ENCODE results near the gene DYSF.

The DYSF gene

DNA sequence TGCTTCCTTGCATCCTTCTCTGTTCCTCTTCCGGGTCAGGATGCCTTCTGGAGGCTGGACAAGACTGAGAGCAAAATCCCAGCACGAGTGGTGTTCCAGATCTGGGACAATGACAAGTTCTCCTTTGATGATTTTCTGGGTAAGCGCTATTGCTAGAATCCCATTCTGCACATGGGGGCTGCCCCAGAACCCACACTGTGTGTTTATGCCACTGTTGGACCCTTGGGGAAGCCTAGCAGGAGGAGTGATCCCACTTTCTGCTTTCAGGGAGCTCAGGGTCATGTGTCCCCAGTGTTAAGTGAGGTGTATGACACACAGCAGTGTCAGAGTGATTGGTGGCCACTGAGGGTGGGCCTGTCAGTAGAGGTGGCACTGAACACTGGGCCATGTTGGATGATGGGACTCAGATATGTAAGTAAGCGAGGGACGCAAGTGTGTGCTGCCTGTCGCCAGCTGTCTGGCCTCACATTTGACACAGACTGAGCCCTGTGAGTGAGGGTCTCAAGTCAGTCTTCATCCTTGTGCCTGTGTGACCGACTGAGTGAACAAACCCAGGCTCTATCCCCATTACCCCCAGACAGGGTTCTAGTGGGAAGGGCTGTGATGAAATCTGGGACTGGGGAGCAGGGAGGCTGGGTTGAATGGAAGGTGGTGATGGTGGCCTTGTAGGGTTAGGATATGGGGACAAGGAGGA, 220.9 kb downstream of the DYSF start:
- no peak for TF ChIP-seq CTCF (IDR thresholded peaks at IDR 0.05; ENCODE audit: extremely low read depth, insufficient read depth, missing control alignments)
- in situ Hi-C loops (cut with MboI; ENCODE audit: low pct_unique_long_range_greater_than_20kb, low sequenced_read_pairs, unreplicated experiment), result no loop called here
- no peak for DNase-seq (ENCODE audit: low spot score)

- in situ Hi-C loops (cut with MboI; ENCODE audit: low pct_unique_long_range_greater_than_20kb, low sequenced_read_pairs, unreplicated experiment), result no loop called here
- DNase-seq (ENCODE audit: low spot score), result no peak
- TF ChIP-seq CTCF (IDR thresholded peaks at IDR 0.05; ENCODE audit: extremely low read depth, insufficient read depth, missing control alignments), result no peak
Observed at GRCh38 chr2:71675296-71675695, 221.9 kb downstream of the DYSF start.

- DNase-seq (ENCODE audit: low spot score), result no peak
- no peak for TF ChIP-seq CTCF (IDR thresholded peaks at IDR 0.05; ENCODE audit: extremely low read depth, insufficient read depth, missing control alignments)
- in situ Hi-C loops (cut with MboI; ENCODE audit: low pct_unique_long_range_greater_than_20kb, low sequenced_read_pairs, unreplicated experiment), result no loop called here
Observed at GRCh38 chr2:71678874-71679273, 225.5 kb downstream of the DYSF start.

DNA sequence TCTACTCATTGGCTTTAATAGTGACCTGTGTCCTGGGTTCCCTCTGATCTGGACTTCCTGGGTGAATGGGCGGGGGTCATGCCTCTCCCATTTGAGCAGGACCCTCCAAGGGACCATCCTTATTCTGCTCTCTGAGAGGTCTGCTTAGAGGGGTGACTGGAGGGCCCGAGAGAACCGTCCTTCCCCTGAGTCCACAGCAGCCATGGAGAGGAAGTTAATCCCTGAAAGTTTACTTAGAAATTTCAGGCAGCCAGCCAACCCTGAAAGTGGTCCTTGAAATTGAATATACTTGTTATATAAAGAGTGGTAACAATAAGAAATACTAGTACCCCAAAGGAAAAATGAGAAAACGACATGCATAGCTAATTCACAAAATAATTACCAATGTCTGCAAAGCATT, 226.1 kb downstream of the DYSF start:
- no peak for TF ChIP-seq CTCF (IDR thresholded peaks at IDR 0.05; ENCODE audit: extremely low read depth, insufficient read depth, missing control alignments)
- DNase-seq (ENCODE audit: low spot score), result no peak
- in situ Hi-C loops (cut with MboI; ENCODE audit: low pct_unique_long_range_greater_than_20kb, low sequenced_read_pairs, unreplicated experiment), result no loop called here

GRCh38 chr2:71680925-71681324, 227.6 kb downstream of the DYSF start:
- in situ Hi-C loops (cut with MboI; ENCODE audit: low pct_unique_long_range_greater_than_20kb, low sequenced_read_pairs, unreplicated experiment), result no loop called here
- no peak for TF ChIP-seq CTCF (IDR thresholded peaks at IDR 0.05; ENCODE audit: extremely low read depth, insufficient read depth, missing control alignments)

DNA sequence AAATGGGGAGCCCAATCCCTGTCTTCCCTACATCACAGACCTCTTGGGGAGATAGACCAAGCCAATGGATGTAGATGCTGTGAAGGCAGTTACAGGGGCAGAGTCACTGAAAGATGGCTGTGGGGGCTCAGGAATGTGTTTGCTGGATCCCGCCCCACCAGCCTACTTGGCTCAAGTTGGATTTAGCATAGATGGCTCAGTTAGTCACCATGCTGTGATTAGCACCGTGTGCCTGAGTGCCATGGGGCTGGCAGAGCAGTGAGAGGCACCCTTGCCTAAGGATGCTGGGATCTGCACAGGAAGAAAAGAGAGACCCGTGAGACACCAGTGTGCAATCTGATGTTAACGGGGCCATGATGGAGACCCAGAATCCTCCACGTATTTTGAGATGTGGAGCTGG, 228.3 kb downstream of the DYSF start:
- no peak for TF ChIP-seq CTCF (IDR thresholded peaks at IDR 0.05; ENCODE audit: extremely low read depth, insufficient read depth, missing control alignments)
- in situ Hi-C loops (cut with MboI; ENCODE audit: low pct_unique_long_range_greater_than_20kb, low sequenced_read_pairs, unreplicated experiment), result no loop called here
- no peak for DNase-seq (ENCODE audit: low spot score)

More at GRCh38 chr2:71680925-71681324, 227.6 kb downstream of the DYSF start:
- DNase-seq (ENCODE audit: low spot score), result no peak

Measured in GM13977 (cell line).